Ramos (cell line): ENCODE data around the gene EFCAB6.

Experiments used
- in situ Hi-C: fragments of 300-500 bp; cut with MboI; formaldehyde crosslinking; loops from one replicate; pipeline ENCODE4 v1.14.3; 2022; ENCODE audit warnings: low sequenced_read_pairs; ENCODE audit not compliant: unreplicated experiment

EFCAB6 gene

DNA sequence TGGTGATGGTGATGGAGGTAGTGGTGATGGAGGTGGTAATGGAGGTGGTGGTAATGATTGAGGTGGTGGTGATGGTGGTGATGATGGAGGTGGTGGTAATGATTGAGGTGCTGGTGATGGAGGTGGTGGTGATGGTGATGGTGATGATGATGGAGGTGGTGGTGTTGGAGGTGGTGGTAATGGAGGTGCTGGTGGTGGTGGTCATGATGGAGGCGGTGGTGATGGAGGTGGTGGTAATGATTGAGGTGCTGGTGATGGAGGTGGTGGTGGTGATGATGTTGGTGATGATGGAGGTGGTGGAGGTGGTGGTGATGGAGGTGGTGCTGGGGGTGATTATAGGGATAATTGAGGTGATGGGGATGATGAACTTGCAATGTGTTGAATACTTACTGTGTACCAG, 320.4 kb downstream of the EFCAB6 start:
- in situ Hi-C loops: no loop called here

DNA sequence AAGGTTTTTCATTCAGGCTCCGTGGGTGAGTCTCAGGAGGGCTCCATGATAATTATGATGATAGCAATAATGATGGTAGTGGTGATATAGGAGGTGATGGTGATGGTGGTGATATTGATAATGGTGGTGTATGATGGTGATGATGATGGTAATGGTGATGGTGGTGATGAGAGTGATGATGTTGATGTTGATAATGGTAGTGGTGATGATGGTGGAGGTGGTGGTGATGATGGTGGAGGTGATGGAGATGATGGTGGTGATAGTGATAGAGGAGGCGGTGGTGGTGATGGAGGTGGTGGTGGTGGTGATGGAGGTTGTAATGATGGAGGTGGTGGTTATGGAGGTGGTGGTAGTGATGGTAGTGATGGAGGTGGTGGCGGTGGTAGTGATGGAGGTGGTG, 320.9 kb downstream of the EFCAB6 start:
- in situ Hi-C loops: no loop called here

DNA sequence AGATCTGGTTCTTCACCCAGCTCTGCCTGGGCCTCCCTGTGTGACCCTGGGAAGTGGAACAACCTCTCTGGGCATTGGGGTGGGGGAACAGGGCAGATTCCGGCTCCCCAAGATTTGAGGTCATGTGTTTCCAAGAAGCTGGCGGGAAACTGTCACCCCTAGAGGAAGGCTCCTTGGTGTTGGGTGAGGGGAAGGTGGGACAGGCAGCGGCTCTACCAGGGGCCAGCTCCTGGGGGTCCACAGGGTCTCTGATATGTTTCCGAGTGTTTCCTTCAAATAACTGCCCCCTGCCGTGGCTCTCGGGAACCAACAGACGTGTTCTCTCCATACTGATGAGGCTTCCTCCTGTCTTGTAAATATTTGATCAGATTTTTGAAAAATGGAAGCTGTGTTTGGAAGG, 321.8 kb downstream of the EFCAB6 start:
- in situ Hi-C loops: no loop called here

DNA sequence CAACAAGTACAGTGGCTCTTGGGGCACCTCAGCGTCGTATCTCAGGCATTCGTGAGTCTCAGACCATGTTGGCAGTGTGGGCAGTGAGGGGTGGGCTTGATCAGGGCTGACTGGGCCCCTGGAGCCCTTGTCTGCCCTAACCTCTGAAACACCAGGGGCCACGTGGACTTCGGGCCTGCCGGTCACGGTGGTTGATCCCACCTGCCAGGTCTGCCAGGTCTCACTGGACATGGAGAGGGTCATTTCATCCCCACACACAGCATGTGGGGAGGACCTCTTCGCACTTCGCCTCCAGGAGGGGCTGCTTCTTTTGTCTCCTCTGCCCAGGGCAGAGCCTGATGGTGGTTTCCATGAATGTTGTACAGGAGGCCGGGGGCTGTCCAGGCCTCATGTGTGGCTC, 323.2 kb downstream of the EFCAB6 start:
- in situ Hi-C loops: no loop called here

DNA sequence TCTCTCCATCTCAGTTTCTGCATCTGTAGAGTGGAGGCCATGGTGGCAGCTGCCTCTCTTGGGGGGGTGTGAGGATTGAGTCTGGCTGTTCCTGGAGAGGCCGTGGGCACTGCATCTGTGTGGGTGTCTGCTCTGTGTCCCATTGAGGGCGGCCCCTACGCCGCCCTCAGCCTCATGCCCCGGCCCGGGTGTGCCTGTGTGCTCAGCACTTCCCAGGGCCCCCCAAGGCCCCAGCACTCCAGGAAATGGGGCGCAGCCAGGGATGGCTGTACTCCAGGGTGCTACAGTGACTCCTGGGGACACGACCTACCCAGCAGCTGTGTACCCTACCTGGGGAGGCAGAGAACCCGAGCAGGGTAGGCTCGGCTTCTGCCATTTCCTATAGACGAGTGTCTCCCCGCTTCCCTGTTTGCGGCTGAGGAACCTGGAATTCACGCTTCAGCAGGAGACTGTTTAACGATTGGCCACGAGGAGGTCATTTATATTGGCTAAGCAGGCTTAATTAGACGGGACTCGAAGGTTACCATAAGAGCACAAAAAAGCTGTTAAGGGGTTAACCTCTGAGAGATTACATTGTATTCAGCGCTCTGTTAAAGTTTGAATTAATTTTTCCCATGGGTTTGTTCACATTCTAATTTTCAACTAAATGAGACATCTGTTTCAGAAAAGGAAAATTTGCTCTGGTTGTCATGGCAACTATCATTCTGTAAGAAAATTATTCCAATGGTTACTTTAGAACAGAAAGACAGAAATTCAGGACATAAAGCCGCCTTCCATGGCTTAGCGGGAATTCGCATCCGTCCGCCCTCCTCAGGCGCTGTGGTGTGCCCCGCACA, 323.9 kb downstream of the EFCAB6 start:
- in situ Hi-C loops: no loop called here

DNA sequence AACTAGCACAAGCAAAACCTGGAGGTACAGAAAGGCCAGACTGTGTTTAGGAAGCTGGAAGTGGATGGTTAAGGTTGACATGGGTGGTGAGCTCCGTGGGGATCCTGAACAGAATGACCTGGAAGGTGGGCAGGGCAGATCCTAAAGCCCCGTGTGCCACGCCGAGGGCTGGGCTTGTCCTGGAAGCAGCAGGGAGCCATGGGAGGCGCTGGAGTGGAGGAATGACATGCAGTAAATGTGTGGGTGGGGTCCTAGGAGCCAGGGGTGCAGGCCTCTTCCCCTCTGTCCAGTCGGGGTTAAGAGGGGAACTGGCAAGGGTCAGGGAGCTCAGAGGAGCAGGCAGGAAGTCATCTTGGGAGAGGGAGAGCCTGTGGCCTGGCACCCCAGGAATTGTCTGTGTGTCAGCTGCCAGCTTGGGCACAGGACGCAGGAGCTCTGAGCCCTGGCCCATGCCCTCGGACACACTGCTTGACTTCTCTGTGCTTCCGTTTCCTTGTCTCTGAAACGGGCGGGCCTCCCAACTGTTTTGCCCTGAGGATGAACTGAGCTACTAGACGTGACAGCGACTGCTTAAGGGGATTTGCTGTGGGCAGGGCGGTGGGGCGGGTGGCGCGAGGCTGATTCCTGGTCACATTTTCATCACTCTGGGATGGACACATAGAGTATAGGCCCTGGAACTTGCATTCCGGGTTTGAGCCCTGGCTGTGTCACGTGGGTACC, 324.6 kb downstream of the EFCAB6 start:
- in situ Hi-C loops: no loop called here

DNA sequence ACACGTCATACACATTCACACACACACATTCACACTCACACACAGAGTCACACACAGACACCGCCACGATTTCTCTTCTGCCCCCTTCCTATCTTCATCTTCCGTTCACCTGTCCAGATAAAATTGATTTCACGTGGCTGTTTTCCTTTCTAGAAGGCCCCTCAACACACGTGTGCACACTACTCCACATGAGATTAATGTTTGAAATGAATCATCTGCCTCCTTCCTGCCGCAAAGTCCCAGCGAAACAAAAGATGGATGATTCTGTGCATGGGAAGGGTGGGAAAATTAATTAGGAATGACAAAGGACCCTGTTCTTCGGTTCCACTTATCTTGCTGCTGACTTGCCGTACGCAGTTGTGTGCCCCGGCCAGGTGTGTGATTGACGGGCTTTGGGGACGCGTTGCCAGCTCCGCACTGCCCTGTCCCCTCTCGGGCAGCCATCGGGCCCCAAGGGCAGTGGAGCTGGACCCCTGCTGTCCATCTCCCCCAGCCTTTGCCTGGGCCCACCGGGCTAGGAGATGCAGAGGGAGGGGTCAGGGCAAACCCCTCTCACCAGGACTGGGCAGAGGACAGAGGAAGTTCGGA, 326.5 kb downstream of the EFCAB6 start:
- in situ Hi-C loops: no loop called here

DNA sequence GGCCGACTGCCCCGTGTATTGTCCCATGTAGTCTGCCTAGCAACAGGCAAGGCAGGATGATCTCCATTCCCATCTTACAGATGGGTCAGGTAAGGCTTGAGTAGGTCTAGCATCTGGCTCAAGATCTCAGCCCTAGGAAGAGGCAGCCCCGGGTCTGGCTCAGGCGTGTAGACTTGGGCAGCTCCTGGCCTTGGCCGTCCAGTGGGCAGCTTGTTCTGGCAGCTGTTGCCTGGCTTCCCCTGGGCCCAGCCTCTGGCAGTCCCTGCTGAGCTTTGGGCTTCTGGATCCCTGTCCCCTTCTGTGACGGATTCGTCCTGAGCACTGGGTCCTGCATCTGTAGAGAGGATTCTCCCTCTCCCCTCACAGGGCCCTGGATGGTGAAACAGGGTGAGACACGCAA, 327.9 kb downstream of the EFCAB6 start:
- in situ Hi-C loops: no loop called here

DNA sequence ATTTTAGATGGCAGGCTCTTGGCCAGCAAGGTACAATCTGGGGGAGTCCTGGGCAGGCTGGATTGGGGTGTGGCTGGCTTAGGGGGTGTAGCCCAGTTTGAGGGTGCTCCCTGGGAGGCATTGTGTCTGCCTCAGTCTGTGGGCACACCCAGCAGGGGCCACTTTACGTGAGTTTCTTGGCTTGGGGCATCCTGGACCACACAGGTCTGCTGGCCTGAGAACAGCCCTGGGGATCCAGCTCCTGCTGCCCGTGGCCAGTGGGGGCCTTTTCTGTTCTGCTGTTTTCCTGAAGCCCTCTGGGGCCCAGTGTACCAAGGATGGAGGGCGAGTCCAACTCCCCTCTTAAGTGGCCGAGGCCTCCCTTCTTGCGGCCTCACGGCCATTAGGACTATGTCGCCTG, 328.4 kb downstream of the EFCAB6 start:
- in situ Hi-C loops: no loop called here

DNA sequence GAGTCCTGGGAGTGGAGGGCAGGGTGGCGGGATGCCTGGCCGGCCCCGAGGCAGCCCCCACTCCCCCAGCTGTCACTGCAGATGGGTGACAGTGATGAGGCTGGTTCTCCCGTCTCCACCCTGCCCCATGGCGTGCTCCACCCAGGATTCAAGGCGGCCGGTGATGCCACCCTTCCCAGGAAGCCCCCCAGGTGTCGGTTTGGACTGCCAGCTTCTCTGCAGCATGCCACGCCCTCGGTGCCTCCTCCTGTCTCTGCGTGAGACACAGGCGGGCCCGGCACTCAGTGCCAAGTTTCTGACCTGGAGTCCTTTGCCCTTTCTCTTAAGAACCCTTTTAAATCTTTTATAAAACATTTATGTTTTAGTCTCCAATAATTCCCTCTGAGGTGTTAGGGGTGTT, 328.8 kb downstream of the EFCAB6 start:
- in situ Hi-C loops: no loop called here

DNA sequence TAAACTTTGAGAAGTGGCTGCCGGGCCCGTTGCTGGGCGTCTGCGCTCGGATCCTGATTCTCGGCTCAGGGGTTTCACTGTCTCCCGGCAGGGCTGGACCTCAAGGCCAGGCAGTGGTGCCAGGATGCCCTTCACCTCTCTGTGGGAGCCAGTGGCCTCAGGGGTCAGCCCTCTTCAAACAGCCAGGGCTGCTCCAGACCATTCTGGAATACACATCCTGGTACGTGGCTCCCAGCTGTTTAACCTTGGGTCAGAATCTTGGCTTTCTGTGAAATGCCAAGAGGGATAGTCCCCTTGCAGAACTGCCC, 329.8 kb downstream of the EFCAB6 start:
- in situ Hi-C loops: no loop called here

DNA sequence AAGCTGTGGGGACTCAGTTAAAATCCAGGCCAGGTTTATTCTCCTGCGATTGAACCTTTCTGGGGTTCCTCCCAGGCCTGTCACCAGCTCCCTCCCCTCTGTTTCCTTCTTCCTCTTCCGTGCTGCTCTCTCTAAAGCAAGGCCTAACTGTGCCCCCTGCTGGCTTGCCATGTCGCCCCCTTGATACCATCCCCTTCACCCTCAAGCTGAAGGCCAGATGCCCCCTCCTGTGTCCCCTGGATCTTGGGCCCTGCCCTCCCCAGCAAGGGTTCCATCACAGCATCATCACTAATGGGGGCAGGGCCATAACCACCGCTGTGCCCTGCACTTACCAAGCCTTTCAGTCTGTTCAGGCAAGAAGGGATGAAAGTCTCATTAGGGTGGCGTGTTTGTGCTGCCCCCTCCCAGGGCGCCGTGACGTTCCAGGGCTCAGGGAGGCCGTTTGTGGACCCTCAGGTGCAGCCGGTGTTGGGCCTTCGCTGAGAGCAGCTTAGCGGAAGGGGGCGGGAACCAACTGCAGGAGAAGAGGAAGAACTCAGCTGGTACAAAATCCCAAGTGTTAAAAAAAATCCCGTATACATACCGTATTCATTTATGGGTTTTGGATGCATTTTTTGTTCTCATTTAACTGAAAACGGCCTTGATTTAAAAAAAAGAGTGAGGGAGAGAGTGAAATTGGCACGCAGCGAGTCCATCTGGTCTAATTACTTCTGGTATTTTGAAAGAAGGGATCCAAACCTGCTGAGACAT, 330.4 kb downstream of the EFCAB6 start:
- in situ Hi-C loops: no loop called here

DNA sequence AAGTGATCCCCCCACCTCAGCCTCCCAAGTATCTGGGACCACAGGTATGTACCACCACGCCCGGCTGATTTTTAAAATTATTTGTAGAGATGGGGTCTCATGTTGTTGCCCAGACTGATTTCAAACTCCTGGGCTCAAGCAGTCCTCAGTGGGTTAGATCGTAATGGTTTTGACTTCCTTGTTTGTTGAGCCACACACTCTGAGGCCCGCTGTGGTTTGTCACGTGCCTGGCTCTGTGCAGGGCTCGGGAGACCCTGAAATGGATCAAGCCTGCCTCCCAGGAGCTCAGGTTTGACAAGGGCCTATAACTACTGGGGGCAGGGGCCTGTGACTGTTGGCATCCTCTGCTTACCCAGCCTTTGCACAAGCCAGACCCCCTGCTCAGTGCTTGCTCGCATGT, 332.1 kb downstream of the EFCAB6 start:
- in situ Hi-C loops: no loop called here

DNA sequence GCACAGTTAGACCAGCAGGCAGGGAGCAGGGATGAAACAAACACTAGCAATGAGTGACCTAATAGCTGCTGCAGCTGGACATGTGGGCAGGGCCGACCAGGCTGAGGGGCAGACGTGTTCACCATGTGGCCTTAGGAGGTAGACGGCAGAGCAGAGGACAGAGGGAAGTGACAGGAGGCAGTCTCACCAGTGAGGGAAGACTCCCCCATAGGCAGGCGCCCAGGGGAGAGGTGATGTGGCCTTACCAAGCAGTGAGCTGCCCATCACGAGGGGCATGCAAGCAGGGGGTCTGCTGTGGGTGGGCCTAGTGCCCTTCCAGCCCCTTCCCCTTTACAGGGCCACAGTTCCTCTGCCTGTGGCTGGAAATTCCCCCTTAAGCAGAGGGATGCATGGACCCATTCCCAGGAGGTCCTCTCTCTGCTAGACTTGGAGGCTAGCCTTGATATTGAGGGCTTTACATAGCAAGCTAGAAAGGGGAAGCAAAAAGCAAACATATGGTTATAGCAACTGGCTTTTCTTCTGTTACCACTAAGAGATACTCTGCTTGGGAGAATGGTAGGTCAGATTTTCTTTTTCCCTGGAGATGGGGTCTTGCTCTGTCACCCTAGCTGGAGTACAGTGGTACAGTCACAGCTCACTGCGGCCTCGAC, 332.7 kb downstream of the EFCAB6 start:
- in situ Hi-C loops: no loop called here
